CD14-positive monocyte (primary cell): ENCODE results near the gene STARD5. TPM values are rescaled to one million over a fixed set of nuclear protein-coding genes. Genes with fewer than 3 reads are reported as not detected.

ENCODE experiments used
- DNase-seq, 3 donors: peaks; one replicate each; pipeline ENCODE4 v3.0.0-alpha.2; 2011 to 2022
- H2AFZ ChIP-seq: 2 replicates; pipeline ENCODE4 v1.6.0; 2012; ENCODE audit warnings: mild to moderate bottlenecking, low read depth, low read length, inconsistent platforms; ENCODE audit not compliant: insufficient read depth, poor library complexity, severe bottlenecking
- H3K27ac ChIP-seq, 2 donors: 1 replicate in 1 of 2; 2 replicates in 1 of 2; pipeline ENCODE4 v1.5.1; 2012 to 2013; ENCODE audit warnings: low read length in 2 of 2, control low read depth in 1 of 2, inconsistent platforms in 1 of 2, low read depth in 1 of 2, mild to moderate bottlenecking in 1 of 2
- H3K27me3 ChIP-seq, 2 donors: one replicate each; pipeline versions ENCODE4 v1.6.0 to v1.6.1; 2011 to 2013; ENCODE audit warnings: low read length in 2 of 2; ENCODE audit not compliant: control insufficient read depth in 2 of 2, insufficient read depth in 2 of 2
- H3K36me3 ChIP-seq, 2 donors: replicated peaks in 1 of 2; 1 replicate in 1 of 2; 2 replicates in 1 of 2; pipeline versions ENCODE4 v1.5.1 to v1.6.1; 2012 to 2013; ENCODE audit warnings: low read length in 2 of 2, control low read depth in 1 of 2, inconsistent platforms in 1 of 2, mild to moderate bottlenecking in 1 of 2; ENCODE audit not compliant: insufficient read depth in 2 of 2, control insufficient read depth in 1 of 2
- H3K4me1 ChIP-seq, 2 donors: 1 replicate in 1 of 2; 2 replicates in 1 of 2; pipeline versions ENCODE4 v1.5.1 to v1.6.1; 2012 to 2013; ENCODE audit warnings: low read length in 2 of 2, control low read depth in 1 of 2, inconsistent platforms in 1 of 2, mild to moderate bottlenecking in 1 of 2, moderate library complexity in 1 of 2; ENCODE audit not compliant: insufficient read depth in 2 of 2, control insufficient read depth in 1 of 2
- H3K4me2 ChIP-seq: replicated peaks from 2 replicates; pipeline ENCODE3; 2012; ENCODE audit warnings: low read length, moderate library complexity, mild to moderate bottlenecking; ENCODE audit not compliant: poor library complexity, severe bottlenecking; ENCODE audit errors: extremely low read depth
- H3K4me3 ChIP-seq, 3 experiments: fragments of 200-600 bp in 1 of 3; sonication (generic) in 1 of 3; replicated peaks in 1 of 3; 1 replicate in 2 of 3; 2 replicates in 1 of 3; pipeline ENCODE4 v1.5.1; 2011 to 2013; ENCODE audit warnings: low read length in 3 of 3, mild to moderate bottlenecking in 3 of 3, control low read depth in 2 of 3, low read depth in 2 of 3, inconsistent platforms in 1 of 3, moderate library complexity in 1 of 3
- H3K79me2 ChIP-seq: 2 replicates; pipeline ENCODE4 v1.6.0; 2012; ENCODE audit warnings: mild to moderate bottlenecking, control low read depth, inconsistent platforms, low read length, moderate library complexity; ENCODE audit not compliant: insufficient read depth
- H3K9ac ChIP-seq: 2 replicates; pipeline ENCODE4 v1.6.0; 2017; ENCODE audit warnings: low read length, mild to moderate bottlenecking; ENCODE audit not compliant: insufficient read depth, poor library complexity, severe bottlenecking
- H3K9me3 ChIP-seq, 2 donors: replicated peaks in 1 of 2; 1 replicate in 1 of 2; 2 replicates in 1 of 2; pipeline versions ENCODE4 v1.5.1 to v1.6.1; 2012 to 2013; ENCODE audit warnings: low read length in 2 of 2, control low read depth in 1 of 2; ENCODE audit not compliant: control insufficient read depth in 1 of 2, insufficient read depth in 1 of 2
- H4K20me1 ChIP-seq: 2 replicates; pipeline ENCODE4 v1.6.0; 2012; ENCODE audit warnings: mild to moderate bottlenecking, low read length, control low read depth, moderate library complexity; ENCODE audit not compliant: insufficient read depth
- H3K27ac Mint-ChIP-seq, 7 donors: one replicate each; pipeline ENCODE4 v1.8.0; 2020; ENCODE audit warnings: mild to moderate bottlenecking in 7 of 7, mixed read lengths in 7 of 7, moderate library complexity in 6 of 7, inconsistent platforms in 2 of 7
- H3K27me3 Mint-ChIP-seq, 3 donors: one replicate each; pipeline ENCODE4 v1.8.0; 2021 to 2022; ENCODE audit warnings: low read depth in 3 of 3, mild to moderate bottlenecking in 3 of 3, mixed read lengths in 3 of 3, moderate library complexity in 3 of 3, inconsistent platforms in 1 of 3
- H3K36me3 Mint-ChIP-seq, 2 donors: one replicate each; pipeline ENCODE4 v1.8.0; 2020; ENCODE audit warnings: mixed read lengths in 2 of 2, inconsistent platforms in 1 of 2, mild to moderate bottlenecking in 1 of 2
- H3K4me1 Mint-ChIP-seq: one replicate; pipeline ENCODE4 v1.8.0; 2020; ENCODE audit warnings: mild to moderate bottlenecking, mixed read lengths
- H3K4me3 Mint-ChIP-seq, 2 donors: one replicate each; pipeline ENCODE4 v1.8.0; 2020; ENCODE audit warnings: mild to moderate bottlenecking in 2 of 2, mixed read lengths in 2 of 2, moderate library complexity in 1 of 2
- H3K9me3 Mint-ChIP-seq, 7 donors: one replicate each; pipeline ENCODE4 v1.8.0; 2020 to 2022; ENCODE audit warnings: mixed read lengths in 7 of 7, mild to moderate bottlenecking in 6 of 7, moderate library complexity in 6 of 7, inconsistent platforms in 2 of 7
- WGBS: methylation state at CpG from one replicate; pipeline ENCODE4 v1.1.5; 2013; ENCODE audit warnings: missing lambda C conversion rate; ENCODE audit not compliant: insufficient coverage; 5-methylcytosine and 5-hydroxymethylcytosine counted together
- intact Hi-C, 2 donors: fragments of 100-400 bp; cut with micrococcal nuclease; formaldehyde crosslinking; loops; one replicate each; pipeline versions ENCODE4 v1.15.0 to v1.15.1; 2023
- polyA plus RNA-seq, 3 donors: library from polyadenylated mRNA; depleted of rRNA in 1 of 3; unstranded in 2 of 3; stranded (reverse) in 1 of 3; fragments of 300-500 nt in 2 of 3; fragments of >200 nt in 1 of 3; fragmentation: Illumina TruSeq in 2 of 3; gene quantifications; 1 replicate in 2 of 3; 2 replicates in 1 of 3; pipeline ENCODE4 v1.2.3, GENCODE V29; 2012 to 2021
- TF ChIP-seq, protein P1 (sequence below): fragments of 200-600 bp; IDR thresholded peaks from one replicate; pipeline ENCODE4 v1.8.0; 2022; ENCODE audit warnings: antibody characterized with exemption, mild to moderate bottlenecking

The STARD5 gene
- polyA plus RNA-seq, 3 donors, result 1.5 to 15.1 (median 2.5) TPM

DNA sequence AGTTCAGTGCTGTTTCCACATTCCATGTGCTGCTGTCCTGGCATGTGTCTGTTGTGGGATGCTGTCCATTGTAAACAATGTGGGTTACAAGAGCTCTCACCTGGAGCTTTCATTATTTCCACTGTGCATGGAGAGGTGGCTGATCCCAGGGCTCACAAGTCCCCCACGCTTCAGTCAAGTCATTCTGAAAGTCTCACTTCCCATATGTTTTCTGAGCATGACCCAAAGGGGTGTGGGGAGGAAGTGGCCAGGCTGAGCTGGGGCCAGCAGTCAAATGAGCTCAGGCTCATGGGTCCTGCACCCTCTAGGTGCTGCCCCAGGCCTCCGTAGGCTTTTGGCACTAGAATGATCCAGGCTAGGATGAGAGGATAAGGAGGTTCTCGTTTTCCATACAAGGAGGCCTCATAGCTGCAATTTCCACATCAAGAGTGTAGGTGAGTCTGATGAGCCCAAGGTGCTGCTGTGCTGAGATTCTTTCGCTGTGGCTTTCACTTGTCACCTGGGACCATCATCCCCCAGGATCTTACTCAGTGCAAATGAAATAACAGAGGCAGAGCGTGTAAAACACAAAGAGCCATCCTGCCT is 22.0 kb downstream of the STARD5 start:
- no CpG with 5 or more reads among the region's 5 CpGs for WGBS
- peak; percentile 86 to 92 (median 86) for DNase-seq
- H3K27ac ChIP-seq, result peak overlapping the region; percentile 94 to 95
- H3K4me3 Mint-ChIP-seq, result peak overlapping the region; percentile 65 to 84
- TF ChIP-seq, protein P1, sequence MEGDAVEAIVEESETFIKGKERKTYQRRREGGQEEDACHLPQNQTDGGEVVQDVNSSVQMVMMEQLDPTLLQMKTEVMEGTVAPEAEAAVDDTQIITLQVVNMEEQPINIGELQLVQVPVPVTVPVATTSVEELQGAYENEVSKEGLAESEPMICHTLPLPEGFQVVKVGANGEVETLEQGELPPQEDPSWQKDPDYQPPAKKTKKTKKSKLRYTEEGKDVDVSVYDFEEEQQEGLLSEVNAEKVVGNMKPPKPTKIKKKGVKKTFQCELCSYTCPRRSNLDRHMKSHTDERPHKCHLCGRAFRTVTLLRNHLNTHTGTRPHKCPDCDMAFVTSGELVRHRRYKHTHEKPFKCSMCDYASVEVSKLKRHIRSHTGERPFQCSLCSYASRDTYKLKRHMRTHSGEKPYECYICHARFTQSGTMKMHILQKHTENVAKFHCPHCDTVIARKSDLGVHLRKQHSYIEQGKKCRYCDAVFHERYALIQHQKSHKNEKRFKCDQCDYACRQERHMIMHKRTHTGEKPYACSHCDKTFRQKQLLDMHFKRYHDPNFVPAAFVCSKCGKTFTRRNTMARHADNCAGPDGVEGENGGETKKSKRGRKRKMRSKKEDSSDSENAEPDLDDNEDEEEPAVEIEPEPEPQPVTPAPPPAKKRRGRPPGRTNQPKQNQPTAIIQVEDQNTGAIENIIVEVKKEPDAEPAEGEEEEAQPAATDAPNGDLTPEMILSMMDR, result no peak
- H3K9ac ChIP-seq, result peak overlapping the region; percentile 55
- H3K27me3 ChIP-seq, result no peaks in the 10 kb centered on the region
- H3K36me3 ChIP-seq, result peaks cover 57 to 68% of the 10 kb centered on the region in 2 donors
- H3K36me3 Mint-ChIP-seq, result peaks cover 78 to 88% of the 10 kb centered on the region in 2 donors
- H3K79me2 ChIP-seq, result peaks cover 89% of the 10 kb centered on the region
- peaks cover 0 to 2% (median 0%) of the 10 kb centered on the region in 3 donors for H3K27me3 Mint-ChIP-seq
- H3K4me3 ChIP-seq, result peak overlapping the region; percentile 1 to 91 (median 19)
- H3K9me3 ChIP-seq, result no peaks in the 10 kb centered on the region
- H3K9me3 Mint-ChIP-seq, result peaks cover 0 to 3% (median 0%) of the 10 kb centered on the region in 7 donors
- H4K20me1 ChIP-seq, result peaks cover 91% of the 10 kb centered on the region
- H3K4me2 ChIP-seq, result peak overlapping the region; percentile 91
- no peak overlapping the region for H2AFZ ChIP-seq
- peaks cover 82 to 88% of the 10 kb centered on the region in 2 donors for H3K4me1 ChIP-seq
- H3K4me1 Mint-ChIP-seq, result peaks cover 86% of the 10 kb centered on the region
- intact Hi-C loops, result loop anchor here in 1 of 2 donors (10.0 kb wide), 1 partner anchor 1327 kb away; the partner anchor contains the start of gene BCL2A1
- peak overlapping the region; percentile 97 to 99 (median 99) for H3K27ac Mint-ChIP-seq

DNA sequence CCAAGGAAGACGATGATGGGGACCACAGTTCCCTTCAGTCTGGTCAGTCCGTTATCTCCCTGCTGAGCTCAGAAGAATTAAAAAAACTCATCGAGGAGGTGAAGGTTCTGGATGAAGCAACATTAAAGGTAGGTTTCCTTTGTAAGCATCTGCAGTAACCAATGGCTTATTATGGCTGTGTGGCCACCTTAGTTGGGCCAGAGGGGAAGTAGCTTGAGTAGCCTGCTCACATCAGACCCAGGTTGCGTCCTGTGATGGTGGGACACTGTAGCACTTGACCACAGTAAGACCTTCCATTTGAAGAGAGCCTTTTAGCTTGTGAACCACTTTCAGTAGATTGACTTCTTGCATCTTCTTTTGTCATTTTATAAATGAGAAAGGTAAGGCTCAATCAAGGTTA is 22.6 kb downstream of the STARD5 start:
- DNase-seq, result no peak
- peaks cover 0 to 2% (median 0%) of the 10 kb centered on the region in 3 donors for H3K27me3 Mint-ChIP-seq
- peak overlapping the region in 1 of 3 experiments; percentile 91 for H3K4me3 ChIP-seq
- H3K4me2 ChIP-seq, result peak overlapping the region; percentile 91
- H3K4me3 Mint-ChIP-seq, result peak overlapping the region; percentile 65 to 99
- peaks cover 85% of the 10 kb centered on the region for H4K20me1 ChIP-seq
- intact Hi-C loops, result loop anchor here in 1 of 2 donors (10.0 kb wide), 1 partner anchor 1327 kb away; the partner anchor contains the start of gene BCL2A1
- peaks cover 87% of the 10 kb centered on the region for H3K79me2 ChIP-seq
- peak overlapping the region; percentile 55 for H3K9ac ChIP-seq
- peaks cover 73 to 85% of the 10 kb centered on the region in 2 donors for H3K36me3 Mint-ChIP-seq
- 87% methylated on average over 4 of the region's 4 CpGs for whole genome bisulfite sequencing
- H3K27ac ChIP-seq, result peak overlapping the region; percentile 94 to 95
- H3K9me3 ChIP-seq, result no peaks in the 10 kb centered on the region
- no peaks in the 10 kb centered on the region for H3K9me3 Mint-ChIP-seq
- peaks cover 92% of the 10 kb centered on the region for H3K4me1 Mint-ChIP-seq
- H3K27ac Mint-ChIP-seq, result peak overlapping the region; percentile 97 to 99 (median 99)
- TF ChIP-seq, protein P1, result no peak
- H3K27me3 ChIP-seq, result no peaks in the 10 kb centered on the region
- H3K36me3 ChIP-seq, result peaks cover 52 to 63% of the 10 kb centered on the region in 2 donors
- peaks cover 85 to 93% of the 10 kb centered on the region in 2 donors for H3K4me1 ChIP-seq
- no peak overlapping the region for H2AFZ ChIP-seq
